ENCODE results near the gene NDUFS2. TPM values are rescaled to one million over a fixed set of nuclear protein-coding genes. Genes with fewer than 3 reads are reported as not detected.

The NDUFS2 gene
- total RNA-seq, 2 experiments from 2014 or later = 62.9 to 72.1 TPM

DNA sequence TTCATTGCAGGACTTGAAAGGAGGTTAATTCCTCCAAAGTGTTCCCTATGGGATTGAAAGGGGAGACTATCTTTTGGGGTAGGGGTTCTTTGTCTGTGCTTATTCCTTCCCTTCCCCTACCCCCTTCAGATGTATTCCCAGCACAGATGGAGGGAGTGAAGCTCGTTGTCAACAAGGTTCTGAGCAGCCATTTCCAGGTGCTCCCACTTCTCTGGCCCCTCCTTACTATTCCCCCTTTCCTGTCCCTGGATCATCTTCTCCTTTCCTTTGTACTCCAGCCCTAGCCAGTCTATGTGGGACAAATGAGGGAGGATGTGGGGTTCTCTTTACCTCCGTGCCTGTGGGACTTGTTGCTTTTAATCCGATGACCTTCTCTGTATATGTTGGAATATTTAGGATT is 24.6 kb downstream of the NDUFS2 start:
- Histone ChIP-seq H3K4me2 (ENCODE audit: low read length) (peak overlapping the region; percentile 78), H3K9me3 (ENCODE audit: low read length) (no peaks in the 10 kb centered on the region), H3K9me2 (ENCODE audit: insufficient read depth, low read length) (no peaks in the 10 kb centered on the region), H4K20me1 (ENCODE audit: insufficient read depth, low read length) (no peaks in the 10 kb centered on the region), H3K4me1 (ENCODE audit: insufficient read depth, low read length, poor library complexity, severe bottlenecking) (peaks cover 24% of the 10 kb centered on the region), H2AFZ (ENCODE audit: low read length) (peak overlapping the region; percentile 40; the same call in 1 of the 2 replicates), H3K36me3 (ENCODE audit: insufficient read depth, low read length) (peaks cover 24% of the 10 kb centered on the region), H3K27ac (ENCODE audit: low read depth, low read length, poor library complexity, severe bottlenecking) (peak overlapping the region; percentile 35), H3K4me3 (ENCODE audit: low read depth, low read length, poor library complexity, severe bottlenecking) (peak overlapping the region; percentile 73), H3K79me2 (ENCODE audit: insufficient read depth, low read depth, low read length) (no peaks in the 10 kb centered on the region)
- DNase-seq (ENCODE audit: low spot score) = no peak
- intact Hi-C loops (cut with micrococcal nuclease; ENCODE audit: unreplicated experiment) = loop anchor here (1.0 to 2.0 kb wide), 3 partner anchors 65 to 156 kb away; no protein-coding TSS in a partner anchor
- POLR2A ChIA-PET = interaction anchor here (0.8 to 2.2 kb wide), 10 partner anchors 8 to 155 kb away, joined by 3 to 12 read pairs (median 3); partner anchors contain the start of gene NDUFS2
- no TSS peak for BruUV-seq (replicated peaks)
- TF ChIP-seq, protein P1, sequence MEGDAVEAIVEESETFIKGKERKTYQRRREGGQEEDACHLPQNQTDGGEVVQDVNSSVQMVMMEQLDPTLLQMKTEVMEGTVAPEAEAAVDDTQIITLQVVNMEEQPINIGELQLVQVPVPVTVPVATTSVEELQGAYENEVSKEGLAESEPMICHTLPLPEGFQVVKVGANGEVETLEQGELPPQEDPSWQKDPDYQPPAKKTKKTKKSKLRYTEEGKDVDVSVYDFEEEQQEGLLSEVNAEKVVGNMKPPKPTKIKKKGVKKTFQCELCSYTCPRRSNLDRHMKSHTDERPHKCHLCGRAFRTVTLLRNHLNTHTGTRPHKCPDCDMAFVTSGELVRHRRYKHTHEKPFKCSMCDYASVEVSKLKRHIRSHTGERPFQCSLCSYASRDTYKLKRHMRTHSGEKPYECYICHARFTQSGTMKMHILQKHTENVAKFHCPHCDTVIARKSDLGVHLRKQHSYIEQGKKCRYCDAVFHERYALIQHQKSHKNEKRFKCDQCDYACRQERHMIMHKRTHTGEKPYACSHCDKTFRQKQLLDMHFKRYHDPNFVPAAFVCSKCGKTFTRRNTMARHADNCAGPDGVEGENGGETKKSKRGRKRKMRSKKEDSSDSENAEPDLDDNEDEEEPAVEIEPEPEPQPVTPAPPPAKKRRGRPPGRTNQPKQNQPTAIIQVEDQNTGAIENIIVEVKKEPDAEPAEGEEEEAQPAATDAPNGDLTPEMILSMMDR (conservative IDR thresholded peaks at IDR 0.05; ENCODE audit: low read length) = no peak
- TF ChIP-seq EZH2phosphoT487 (IDR thresholded peaks at IDR 0.05; ENCODE audit: borderline replicate concordance, low read depth, low read length) = no peak
- CTCF ChIA-PET (ENCODE audit: unreplicated experiment) = interaction anchor here (0.9 to 1.9 kb wide), 4 partner anchors 10 to 156 kb away, joined by 3 to 9 read pairs (median 4); no protein-coding TSS in a partner anchor

DNA sequence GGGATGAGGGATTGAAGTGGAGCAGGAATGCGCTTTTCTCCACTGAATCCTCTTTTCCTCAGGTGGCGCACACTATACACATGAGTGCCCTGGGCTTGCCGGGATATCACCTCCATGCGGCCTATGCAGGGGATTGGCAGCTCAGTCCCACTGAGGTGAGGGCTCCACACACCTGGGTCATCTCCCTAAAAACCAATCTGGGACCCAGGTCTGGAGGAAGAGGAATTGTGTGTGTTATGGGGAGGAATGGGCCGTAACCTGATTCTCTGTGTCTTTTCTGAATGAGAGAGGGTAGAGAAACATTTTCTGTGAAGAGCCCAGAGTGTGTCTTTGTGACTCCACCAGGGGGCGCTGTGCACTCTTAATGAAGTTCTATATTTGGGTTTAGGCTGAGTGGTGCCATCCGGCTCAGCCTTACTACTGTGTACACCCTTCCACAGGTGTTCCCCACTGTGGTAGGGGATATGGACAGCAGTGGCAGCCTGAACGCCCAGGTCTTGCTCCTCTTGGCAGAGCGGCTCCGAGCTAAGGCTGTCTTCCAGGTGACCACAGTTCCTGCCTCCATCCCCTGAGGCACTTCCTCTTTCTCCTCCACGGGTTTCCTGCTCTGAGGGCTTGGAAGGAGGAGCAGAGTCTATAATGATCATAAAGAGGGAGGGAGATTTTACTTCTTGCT is 25.2 kb downstream of the NDUFS2 start:
- no peak for TF ChIP-seq EZH2phosphoT487 (IDR thresholded peaks at IDR 0.05; ENCODE audit: borderline replicate concordance, low read depth, low read length)
- TF ChIP-seq, protein P1 (conservative IDR thresholded peaks at IDR 0.05; ENCODE audit: low read length) = peak; percentile 98
- Histone ChIP-seq H3K4me2 (ENCODE audit: low read length) (peak overlapping the region; percentile 78), H3K4me3 (ENCODE audit: low read depth, low read length, poor library complexity, severe bottlenecking) (peak overlapping the region; percentile 73), H3K9me3 (ENCODE audit: low read length) (no peaks in the 10 kb centered on the region), H3K36me3 (ENCODE audit: insufficient read depth, low read length) (peaks cover 24% of the 10 kb centered on the region), H2AFZ (ENCODE audit: low read length) (no peak overlapping the region), H3K79me2 (ENCODE audit: insufficient read depth, low read depth, low read length) (no peaks in the 10 kb centered on the region), H3K9me2 (ENCODE audit: insufficient read depth, low read length) (no peaks in the 10 kb centered on the region), H3K27ac (ENCODE audit: low read depth, low read length, poor library complexity, severe bottlenecking) (peak overlapping the region; percentile 35), H4K20me1 (ENCODE audit: insufficient read depth, low read length) (no peaks in the 10 kb centered on the region), H3K4me1 (ENCODE audit: insufficient read depth, low read length, poor library complexity, severe bottlenecking) (peaks cover 24% of the 10 kb centered on the region)
- intact Hi-C loops (cut with micrococcal nuclease; ENCODE audit: unreplicated experiment) = loop anchor here (1.0 to 2.0 kb wide), 3 partner anchors 64 to 155 kb away; no protein-coding TSS in a partner anchor
- CTCF ChIA-PET (ENCODE audit: unreplicated experiment) = interaction anchor here (0.9 to 1.8 kb wide), 3 partner anchors 64 to 155 kb away, joined by 3 to 4 read pairs (median 4); no protein-coding TSS in a partner anchor
- DNase-seq (ENCODE audit: low spot score) = peak; percentile 93
- POLR2A ChIA-PET = interaction anchor here (0.8 to 2.2 kb wide), 7 partner anchors 8 to 155 kb away, joined by 3 to 12 read pairs (median 3); partner anchors contain the start of gene NDUFS2
- no TSS peak for BruUV-seq (replicated peaks)

Data from OCI-LY7 (cell line).